Measurements from ENCODE around the gene CARD10. TPM values are rescaled to one million over a fixed set of nuclear protein-coding genes. Genes with fewer than 3 reads are reported as not detected.
A peak's percentile ranks its signal among the peaks of the same experiment; 100 is the strongest.

CARD10 gene
- total RNA-seq, 1 experiment from 2014 or later = 14.6 TPM

GRCh38 chr22:37461961-37462360 lies 57.3 kb downstream of the CARD10 start:
- H3K4me1 ChIP-seq (replicated peaks) = no peaks in the 10 kb centered on the region; the same call in 1 of the 2 replicates
- DNase-seq (ENCODE audit: low read depth in 1 of 2, low spot score in 2 of 2) = peak in 1 of 2 experiments; percentile 28
- no peak overlapping the region for H3K4me3 ChIP-seq
- no peaks in the 10 kb centered on the region for H3K36me3 ChIP-seq
- 0 out of 2 replicates have a peak, but pooled peaks cover 2% of the 10 kb centered on the region for H3K9me3 ChIP-seq (replicated peaks)
- 0 out of 2 replicates have a peak, but pooled peaks cover 6% of the 10 kb centered on the region for H3K27me3 ChIP-seq (replicated peaks)
- H3K27ac ChIP-seq = no peak overlapping the region

- Histone ChIP-seq H3K9me3 (replicated peaks) (0 out of 2 replicates have a peak, but pooled peaks cover 2% of the 10 kb centered on the region), H3K36me3 (no peaks in the 10 kb centered on the region), H3K4me1 (replicated peaks) (peaks cover 13% of the 10 kb centered on the region), H3K27me3 (replicated peaks) (0 out of 2 replicates have a peak, but pooled peaks cover 6% of the 10 kb centered on the region), H3K27ac (no peak overlapping the region), H3K4me3 (no peak overlapping the region)
- no peak for DNase-seq (ENCODE audit: low read depth in 1 of 2, low spot score in 2 of 2)
Observed at GRCh38 chr22:37460684-37461083, 58.5 kb downstream of the CARD10 start.

DNA sequence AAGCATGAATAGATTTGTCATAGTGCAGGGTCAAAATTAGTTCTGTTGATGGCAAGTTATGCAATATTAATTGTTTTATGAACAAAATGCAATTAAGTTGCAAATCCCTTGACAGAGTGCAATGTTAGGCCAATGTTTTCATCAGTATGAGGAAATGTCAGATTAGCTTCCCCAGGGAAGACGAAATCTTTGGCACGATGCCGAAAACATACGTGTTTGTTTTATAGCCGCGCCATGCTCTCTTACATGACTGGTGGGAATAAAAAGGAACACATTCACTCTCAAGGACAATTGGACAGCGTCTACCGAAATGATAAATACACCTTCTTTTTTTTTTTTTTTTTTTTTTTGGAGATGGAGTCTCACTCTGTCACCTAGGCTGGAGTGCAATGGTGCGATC lies 60.0 kb downstream of the CARD10 start:
- H3K9me3 ChIP-seq (replicated peaks) = 0 out of 2 replicates have a peak, but pooled peaks cover 2% of the 10 kb centered on the region
- H3K4me3 ChIP-seq = no peak overlapping the region
- peaks cover 27% of the 10 kb centered on the region for H3K4me1 ChIP-seq (replicated peaks)
- H3K27ac ChIP-seq = no peak overlapping the region
- 0 out of 2 replicates have a peak, but pooled peaks cover 6% of the 10 kb centered on the region for H3K27me3 ChIP-seq (replicated peaks)
- DNase-seq (ENCODE audit: low read depth in 1 of 2, low spot score in 2 of 2) = no peak
- H3K36me3 ChIP-seq = no peaks in the 10 kb centered on the region

DNA sequence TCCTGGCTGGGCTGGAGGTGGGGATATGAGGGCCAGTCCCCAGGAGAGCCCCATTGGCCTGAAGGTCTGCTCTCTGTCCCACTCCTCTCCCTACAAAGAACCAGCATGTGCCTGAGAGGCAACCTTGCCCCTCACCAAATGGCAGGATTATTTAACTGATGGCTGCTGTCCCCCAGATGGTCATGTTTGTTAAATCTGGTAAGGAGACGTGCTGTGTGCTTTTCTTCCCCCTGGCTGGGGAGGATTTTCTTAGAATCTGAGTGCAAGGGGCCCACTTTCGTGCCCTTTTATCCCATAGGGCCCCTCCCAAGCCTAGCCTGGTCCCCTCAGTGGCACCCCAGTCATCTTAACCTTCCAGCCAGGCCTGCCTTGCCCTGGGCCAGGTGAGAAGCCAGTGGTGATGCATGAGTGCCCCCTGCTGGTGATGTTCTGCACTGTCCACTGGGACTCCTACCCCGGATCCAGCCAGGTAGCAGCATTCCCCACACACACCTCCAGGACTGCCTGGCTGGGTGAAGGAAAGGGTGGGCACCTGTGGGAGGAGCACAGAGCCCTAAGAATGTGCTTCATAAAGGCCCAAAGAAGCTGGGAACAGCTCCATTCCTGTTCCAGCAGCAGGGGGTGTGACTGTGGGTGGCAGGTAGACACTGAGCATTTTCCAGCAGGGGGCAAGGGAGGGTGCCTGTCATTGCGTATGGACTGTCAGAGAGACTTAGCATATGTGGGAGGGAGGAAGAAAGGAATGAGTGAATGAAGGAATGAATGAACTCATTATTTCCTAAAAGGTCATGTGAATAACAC lies 61.9 kb downstream of the CARD10 start:
- Histone ChIP-seq H3K27me3 (replicated peaks) (no peaks in the 10 kb centered on the region), H3K4me1 (replicated peaks) (peaks cover 36% of the 10 kb centered on the region), H3K27ac (no peak overlapping the region), H3K36me3 (no peaks in the 10 kb centered on the region), H3K9me3 (replicated peaks) (0 out of 2 replicates have a peak, but pooled peaks cover 3% of the 10 kb centered on the region), H3K4me3 (no peak overlapping the region)
- peak; percentile 72 to 83 for DNase-seq (ENCODE audit: low read depth in 1 of 2, low spot score in 2 of 2)

GRCh38 chr22:37456346-37456745 lies 62.9 kb downstream of the CARD10 start:
- Histone ChIP-seq H3K4me1 (replicated peaks) (peaks cover 36% of the 10 kb centered on the region), H3K27me3 (replicated peaks) (no peaks in the 10 kb centered on the region), H3K9me3 (replicated peaks) (0 out of 2 replicates have a peak, but pooled peaks cover 3% of the 10 kb centered on the region), H3K36me3 (no peaks in the 10 kb centered on the region), H3K27ac (peak overlapping the region; percentile 85), H3K4me3 (no peak overlapping the region)
- DNase-seq (ENCODE audit: low read depth in 1 of 2, low spot score in 2 of 2) = peak in 1 of 2 experiments; percentile 40

- DNase-seq (ENCODE audit: low read depth in 1 of 2, low spot score in 2 of 2) = peak; percentile 21 to 43
- peak overlapping the region; percentile 85 for H3K27ac ChIP-seq
Observed at GRCh38 chr22:37455896-37456295, 63.3 kb downstream of the CARD10 start.

GRCh38 chr22:37454857-37455686 lies 64.1 kb downstream of the CARD10 start:
- peak overlapping the region; percentile 85 for H3K27ac ChIP-seq
- H3K27me3 ChIP-seq (replicated peaks) = no peaks in the 10 kb centered on the region
- DNase-seq (ENCODE audit: low read depth in 1 of 2, low spot score in 2 of 2) = peak; percentile 87 to 92
- peaks cover 36% of the 10 kb centered on the region for H3K4me1 ChIP-seq (replicated peaks)
- H3K4me3 ChIP-seq = no peak overlapping the region
- 0 out of 2 replicates have a peak, but pooled peaks cover 3% of the 10 kb centered on the region for H3K9me3 ChIP-seq (replicated peaks)
- no peaks in the 10 kb centered on the region for H3K36me3 ChIP-seq

More at GRCh38 chr22:37455896-37456295, 63.3 kb downstream of the CARD10 start:
- Histone ChIP-seq H3K27me3 (replicated peaks) (no peaks in the 10 kb centered on the region), H3K9me3 (replicated peaks) (0 out of 2 replicates have a peak, but pooled peaks cover 3% of the 10 kb centered on the region), H3K36me3 (no peaks in the 10 kb centered on the region), H3K4me3 (no peak overlapping the region), H3K4me1 (replicated peaks) (peaks cover 36% of the 10 kb centered on the region)

GRCh38 chr22:37453696-37454095 lies 65.5 kb downstream of the CARD10 start:
- H3K9me3 ChIP-seq (replicated peaks) = 0 out of 2 replicates have a peak, but pooled peaks cover 3% of the 10 kb centered on the region
- H3K27ac ChIP-seq = no peak overlapping the region
- H3K27me3 ChIP-seq (replicated peaks) = no peaks in the 10 kb centered on the region
- DNase-seq (ENCODE audit: low read depth in 1 of 2, low spot score in 2 of 2) = peak in 1 of 2 experiments; percentile 44
- H3K4me3 ChIP-seq = no peak overlapping the region
- peaks cover 36% of the 10 kb centered on the region for H3K4me1 ChIP-seq (replicated peaks)
- H3K36me3 ChIP-seq = no peaks in the 10 kb centered on the region

DNA sequence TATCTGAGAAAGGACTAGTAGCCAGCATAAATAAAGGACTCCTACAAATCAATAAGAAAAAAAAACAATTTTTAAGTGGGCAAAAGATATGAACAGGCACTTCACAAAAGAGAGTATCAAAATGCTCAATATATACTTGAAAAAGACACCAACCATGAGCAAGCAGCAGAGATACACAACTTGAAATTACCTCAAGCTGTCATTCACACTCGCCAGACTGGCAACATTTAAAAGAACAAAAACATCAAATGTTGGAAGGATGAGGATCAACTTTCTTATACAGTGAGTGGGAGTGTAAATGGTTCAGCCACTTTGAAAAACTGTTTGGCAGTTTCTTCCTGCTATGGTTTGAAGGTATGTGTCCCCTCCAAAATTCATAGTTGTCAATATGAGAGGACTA lies 68.0 kb downstream of the CARD10 start:
- Histone ChIP-seq H3K36me3 (no peaks in the 10 kb centered on the region), H3K9me3 (replicated peaks) (0 out of 2 replicates have a peak, but pooled peaks cover 3% of the 10 kb centered on the region), H3K4me1 (replicated peaks) (peaks cover 28% of the 10 kb centered on the region), H3K4me3 (no peak overlapping the region), H3K27ac (no peak overlapping the region), H3K27me3 (replicated peaks) (no peaks in the 10 kb centered on the region)
- DNase-seq (ENCODE audit: low read depth in 1 of 2, low spot score in 2 of 2) = no peak

- no peaks in the 10 kb centered on the region for H3K27me3 ChIP-seq (replicated peaks)
- H3K36me3 ChIP-seq = no peaks in the 10 kb centered on the region
- no peak for DNase-seq (ENCODE audit: low read depth in 1 of 2, low spot score in 2 of 2)
- H3K27ac ChIP-seq = no peak overlapping the region
- H3K9me3 ChIP-seq (replicated peaks) = 0 out of 2 replicates have a peak, but pooled peaks cover 3% of the 10 kb centered on the region
- no peak overlapping the region for H3K4me3 ChIP-seq
- H3K4me1 ChIP-seq (replicated peaks) = peaks cover 11% of the 10 kb centered on the region
Observed at GRCh38 chr22:37449331-37450001, 69.7 kb downstream of the CARD10 start.

- Histone ChIP-seq H3K36me3 (no peaks in the 10 kb centered on the region), H3K4me3 (no peak overlapping the region), H3K27me3 (replicated peaks) (no peaks in the 10 kb centered on the region), H3K27ac (no peak overlapping the region), H3K4me1 (replicated peaks) (peaks cover 2% of the 10 kb centered on the region), H3K9me3 (replicated peaks) (no peaks in the 10 kb centered on the region)
- no peak for DNase-seq (ENCODE audit: low read depth in 1 of 2, low spot score in 2 of 2)
Observed at GRCh38 chr22:37448516-37449127, 70.6 kb downstream of the CARD10 start.

- H3K9me3 ChIP-seq (replicated peaks) = peaks cover 3% of the 10 kb centered on the region
- H3K4me1 ChIP-seq (replicated peaks) = no peaks in the 10 kb centered on the region
- no peaks in the 10 kb centered on the region for H3K27me3 ChIP-seq (replicated peaks)
- DNase-seq (ENCODE audit: low read depth in 1 of 2, low spot score in 2 of 2) = no peak
- H3K36me3 ChIP-seq = no peaks in the 10 kb centered on the region
- H3K4me3 ChIP-seq = no peak overlapping the region
- H3K27ac ChIP-seq = no peak overlapping the region
Observed at GRCh38 chr22:37445501-37445900, 73.7 kb downstream of the CARD10 start.

DNA sequence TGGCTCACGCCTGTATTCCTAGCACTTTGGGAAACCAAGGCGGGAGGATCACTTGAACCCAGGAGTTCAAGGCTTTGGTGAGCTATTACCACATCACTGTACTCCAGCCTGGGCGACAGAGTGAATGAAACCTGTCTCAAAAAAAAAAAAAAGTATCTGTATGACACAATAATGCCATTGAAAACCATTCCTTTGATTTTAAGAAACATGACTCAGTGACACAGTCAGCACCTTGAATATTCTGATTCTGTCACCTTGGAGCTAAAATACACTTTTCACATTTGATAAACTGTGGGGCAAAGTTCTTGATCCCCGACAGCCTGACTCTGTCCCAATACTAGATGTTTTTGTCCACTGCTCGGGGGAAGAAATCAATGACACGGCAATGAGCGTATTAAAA lies 75.2 kb downstream of the CARD10 start:
- no peak for DNase-seq (ENCODE audit: low read depth in 1 of 2, low spot score in 2 of 2)
- Histone ChIP-seq H3K4me1 (replicated peaks) (no peaks in the 10 kb centered on the region), H3K9me3 (replicated peaks) (peaks cover 6% of the 10 kb centered on the region), H3K4me3 (no peak overlapping the region), H3K27me3 (replicated peaks) (no peaks in the 10 kb centered on the region), H3K36me3 (no peaks in the 10 kb centered on the region), H3K27ac (no peak overlapping the region)

Measured in SJSA1 (cell line).